ENCODE measurements around the gene CNST.
"Not testable (repeated sequence)": the region's sequence is repeated elsewhere in the genome, so short reads cannot be mapped to it uniquely, and the experiment has no call there.

The CNST gene

GRCh38 chr1:246587032-246587431, 20.8 kb downstream of the CNST start:
- no peak for TF ChIP-seq CTCF (conservative IDR thresholded peaks at IDR 0.05)
- TF ChIP-seq ZFX (IDR thresholded peaks at IDR 0.05) = no peak

GRCh38 chr1:246587606-246588005, 21.4 kb downstream of the CNST start:
- no peak overlapping the region for H3K27ac ChIP-seq
- TF ChIP-seq ZFX (IDR thresholded peaks at IDR 0.05) (no peak), CTCF (conservative IDR thresholded peaks at IDR 0.05) (no peak)

More at GRCh38 chr1:246587032-246587431, 20.8 kb downstream of the CNST start:
- H3K27ac ChIP-seq = no peak overlapping the region

GRCh38 chr1:246588159-246588721, 22.0 kb downstream of the CNST start:
- TF ChIP-seq CTCF (conservative IDR thresholded peaks at IDR 0.05) (no peak), ZFX (IDR thresholded peaks at IDR 0.05) (no peak)
- H3K27ac ChIP-seq = no peak overlapping the region

GRCh38 chr1:246589919-246590318, 23.7 kb downstream of the CNST start:
- H3K27ac ChIP-seq = not testable (repeated sequence)

- no peak overlapping the region for H3K27ac ChIP-seq
- TF ChIP-seq CTCF (conservative IDR thresholded peaks at IDR 0.05) (no peak), ZFX (IDR thresholded peaks at IDR 0.05) (no peak)
These were observed 24.8 kb downstream of the CNST start for GRCh38 chr1:246591047-246591446.

- TF ChIP-seq ZFX (IDR thresholded peaks at IDR 0.05) (no peak), CTCF (conservative IDR thresholded peaks at IDR 0.05) (no peak)
- no peak overlapping the region for H3K27ac ChIP-seq
These were observed 25.2 kb downstream of the CNST start for GRCh38 chr1:246591504-246591903.

- TF ChIP-seq ZFX (IDR thresholded peaks at IDR 0.05) (no peak), CTCF (conservative IDR thresholded peaks at IDR 0.05) (no peak)
These were observed 25.7 kb downstream of the CNST start for GRCh38 chr1:246591958-246592357.

GRCh38 chr1:246592695-246593094, 26.4 kb downstream of the CNST start:
- no peak overlapping the region for H3K27ac ChIP-seq
- TF ChIP-seq ZFX (IDR thresholded peaks at IDR 0.05) (no peak), CTCF (conservative IDR thresholded peaks at IDR 0.05) (no peak)

More at GRCh38 chr1:246591958-246592357, 25.7 kb downstream of the CNST start:
- H3K27ac ChIP-seq = no peak overlapping the region
